GM19324 (cell line): ENCODE data around the gene COL27A1.
"Not testable (repeated sequence)": the region's sequence is repeated elsewhere in the genome, so short reads cannot be mapped to it uniquely, and the experiment has no call there.

Experiments used
- ATAC-seq: cut with Tn5 transposase; IDR thresholded peaks from one replicate; pipeline ENCODE4 v1.9.1; 2021; ENCODE audit warnings: mild to moderate bottlenecking, moderate library complexity; ENCODE audit not compliant: unreplicated experiment, low FRiP score

COL27A1 gene

DNA sequence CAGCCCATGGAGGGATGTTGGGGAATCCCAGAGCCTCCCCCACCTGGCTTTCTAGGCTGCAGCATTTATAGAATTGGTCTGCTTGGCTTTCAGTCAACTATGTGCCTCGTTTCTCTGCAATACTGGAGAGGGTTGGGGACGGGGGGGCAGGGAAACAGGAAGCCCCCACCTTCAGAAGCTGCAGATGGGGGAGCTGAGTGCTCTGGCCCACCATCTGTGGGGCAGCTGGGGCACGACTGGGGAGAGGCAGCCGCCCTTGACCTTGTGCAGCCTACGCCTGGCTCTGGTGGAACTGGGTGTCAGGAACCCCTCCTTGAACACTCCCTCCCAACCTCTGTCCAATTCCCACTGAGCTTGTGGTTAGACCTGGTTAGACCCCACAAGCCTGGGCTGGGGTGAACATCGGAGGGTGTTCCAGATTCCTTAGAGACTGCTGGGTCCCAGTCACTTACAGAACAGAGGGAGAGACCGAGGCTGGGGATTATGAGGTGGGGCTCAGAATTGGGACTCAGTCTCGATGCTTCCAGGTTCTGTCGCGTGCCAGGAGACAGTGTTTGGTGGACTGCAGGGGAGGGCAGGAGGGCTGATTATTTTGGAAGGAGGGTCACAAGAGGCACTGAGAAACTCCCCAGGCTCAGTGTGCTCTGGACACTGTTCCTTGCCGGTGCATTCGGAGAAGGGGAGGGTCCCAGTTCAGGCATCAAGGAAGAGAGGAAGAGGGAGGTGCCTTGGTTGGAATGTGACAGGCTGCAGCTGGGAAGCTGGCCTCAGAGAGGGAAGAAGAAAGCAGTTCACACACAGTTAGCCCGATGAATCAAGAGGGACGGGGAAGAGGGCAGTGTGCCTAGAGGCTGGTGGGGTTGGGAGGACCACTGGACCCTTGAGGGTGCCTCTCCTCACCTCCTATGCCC lies 25.6 kb downstream of the COL27A1 start:
- no peak for ATAC-seq

DNA sequence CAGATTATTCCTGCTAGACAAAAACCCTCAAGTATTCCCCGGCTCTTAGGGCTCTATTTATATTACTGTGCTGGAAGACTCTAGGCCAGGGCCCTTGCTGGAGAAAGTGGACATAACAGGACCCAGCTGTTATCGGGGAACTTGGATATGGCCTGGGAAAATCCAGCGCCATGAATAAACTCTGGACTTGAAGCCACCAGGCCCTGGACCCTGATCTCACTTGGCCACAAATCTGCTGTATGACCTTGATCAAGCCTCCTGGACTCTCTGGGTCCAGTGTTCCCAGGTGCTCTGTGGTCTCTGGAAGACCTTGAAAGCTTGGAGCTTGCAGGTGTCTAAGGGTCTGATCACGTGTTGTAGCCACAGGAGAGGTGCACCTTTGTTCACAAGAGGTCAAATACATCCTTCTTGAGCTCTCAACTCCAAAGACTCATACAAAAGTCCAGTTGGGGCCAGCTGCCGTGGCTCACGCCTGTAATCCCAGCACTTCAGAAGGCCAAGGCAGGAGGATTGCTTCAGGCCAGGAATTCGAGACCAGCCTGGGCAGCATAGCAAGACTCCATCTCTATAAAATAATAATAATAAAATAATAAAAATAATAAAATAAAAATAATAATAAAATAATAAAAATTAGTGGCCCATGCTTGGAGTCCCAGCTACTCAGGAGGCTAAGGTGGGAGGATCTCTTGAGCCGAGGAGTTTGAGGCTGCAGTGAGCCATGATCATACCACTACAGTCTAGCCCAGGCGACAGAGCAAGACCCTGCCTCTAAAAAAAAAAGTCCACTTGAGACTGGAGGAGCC lies 26.5 kb downstream of the COL27A1 start:
- no peak for ATAC-seq

DNA sequence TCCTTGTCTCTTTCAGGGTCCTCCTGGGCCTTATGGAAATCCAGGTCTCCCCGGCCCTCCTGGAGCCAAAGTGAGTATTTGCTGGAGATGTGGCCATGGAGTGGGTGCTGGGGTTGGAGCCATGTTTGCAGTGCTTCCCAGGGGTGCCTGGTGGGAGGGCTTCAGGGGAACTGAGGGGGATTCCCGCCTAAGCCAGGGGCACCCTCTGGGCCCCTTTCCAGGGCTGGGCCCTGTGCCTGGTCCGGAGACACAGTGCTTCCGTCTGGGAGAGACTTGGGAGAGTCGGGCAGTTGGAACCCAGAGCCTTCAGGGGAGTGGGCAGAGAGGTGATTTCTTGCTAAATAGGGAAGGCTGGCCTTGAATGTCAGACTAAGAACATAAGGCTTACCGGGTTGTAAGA lies 27.7 kb downstream of the COL27A1 start:
- no peak for ATAC-seq

DNA sequence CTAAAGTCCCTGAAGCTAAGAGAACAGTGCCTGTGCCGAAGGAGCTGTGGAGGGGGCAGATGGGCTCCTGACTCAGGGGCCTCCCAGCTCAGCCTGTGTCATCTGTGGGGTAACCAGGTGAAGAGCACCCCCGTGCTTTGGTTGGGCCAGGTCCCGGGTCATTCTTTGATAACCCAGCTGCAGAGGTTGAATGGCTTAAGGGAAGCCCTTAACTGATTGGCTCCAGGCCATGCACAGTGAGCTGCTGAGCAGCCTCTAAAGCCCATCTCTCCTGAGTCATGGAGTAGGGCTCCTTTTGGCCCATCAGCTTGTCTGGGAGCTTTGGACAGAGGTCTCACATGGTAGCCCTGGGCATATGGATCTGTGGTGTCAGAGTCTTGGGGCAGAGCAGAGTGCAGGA lies 28.7 kb downstream of the COL27A1 start:
- no peak for ATAC-seq

DNA sequence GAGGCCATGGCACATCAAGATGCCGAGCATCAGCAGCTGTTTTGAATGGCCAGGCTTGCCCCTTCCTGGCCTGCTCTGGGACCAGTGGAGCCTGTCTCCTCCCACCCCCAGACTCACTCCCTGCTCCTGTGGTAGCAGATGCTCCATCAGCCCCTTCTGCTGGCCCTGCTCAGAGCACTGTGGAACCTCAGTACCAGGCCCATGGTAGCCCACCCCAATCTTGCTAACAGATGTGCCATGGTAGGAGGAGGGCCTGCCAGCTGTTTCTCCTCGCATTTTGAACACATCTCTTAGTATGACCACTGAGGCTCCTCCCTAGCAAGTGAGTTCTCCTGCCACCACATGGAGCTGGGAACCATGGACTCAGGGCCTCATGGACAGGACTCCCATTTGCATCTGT lies 29.5 kb downstream of the COL27A1 start:
- no peak for ATAC-seq

DNA sequence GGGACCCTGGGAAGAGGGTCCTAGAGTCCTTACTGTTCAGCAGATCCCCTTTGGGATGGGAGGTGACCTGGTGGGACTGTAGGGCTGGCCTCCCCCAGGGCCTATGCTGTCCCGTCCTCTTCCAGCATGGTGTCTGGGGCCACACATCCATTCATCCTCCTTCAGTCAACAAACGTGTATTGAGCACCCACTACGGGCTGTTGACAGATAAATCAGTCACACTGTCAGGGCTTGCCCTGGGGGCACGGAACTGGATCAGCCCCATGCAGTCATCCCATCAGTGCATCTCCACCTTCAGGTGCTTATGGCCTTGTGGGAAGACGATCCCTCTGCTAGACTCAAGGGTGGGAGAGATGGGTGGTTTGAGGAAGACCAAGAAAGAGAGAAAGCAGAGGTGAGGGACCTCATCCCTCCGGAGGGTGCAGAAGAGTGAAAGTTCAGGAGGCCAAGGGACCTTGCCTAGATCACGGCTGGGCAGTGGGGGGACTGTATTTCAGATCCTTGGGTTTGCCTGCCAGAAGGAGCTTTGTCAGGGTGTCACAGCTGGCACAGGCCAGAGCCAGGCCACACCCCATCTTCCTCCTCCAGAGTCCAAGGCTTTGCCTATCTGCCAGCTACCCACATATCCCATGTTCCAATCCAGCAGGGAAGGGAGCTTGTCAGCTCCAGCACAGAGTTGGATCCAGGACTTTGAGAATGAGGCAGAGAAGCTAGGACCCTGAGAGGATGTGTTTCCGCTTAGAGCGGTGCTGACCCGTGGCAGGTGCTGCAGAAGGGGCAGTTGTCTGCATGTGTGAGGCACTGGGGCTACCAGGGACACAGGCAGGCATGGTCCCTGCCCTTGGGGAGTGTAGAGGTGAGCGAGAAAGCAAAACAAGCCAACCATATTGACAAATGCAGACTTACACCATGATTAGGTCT lies 30.5 kb downstream of the COL27A1 start:
- ATAC-seq, result no peak

DNA sequence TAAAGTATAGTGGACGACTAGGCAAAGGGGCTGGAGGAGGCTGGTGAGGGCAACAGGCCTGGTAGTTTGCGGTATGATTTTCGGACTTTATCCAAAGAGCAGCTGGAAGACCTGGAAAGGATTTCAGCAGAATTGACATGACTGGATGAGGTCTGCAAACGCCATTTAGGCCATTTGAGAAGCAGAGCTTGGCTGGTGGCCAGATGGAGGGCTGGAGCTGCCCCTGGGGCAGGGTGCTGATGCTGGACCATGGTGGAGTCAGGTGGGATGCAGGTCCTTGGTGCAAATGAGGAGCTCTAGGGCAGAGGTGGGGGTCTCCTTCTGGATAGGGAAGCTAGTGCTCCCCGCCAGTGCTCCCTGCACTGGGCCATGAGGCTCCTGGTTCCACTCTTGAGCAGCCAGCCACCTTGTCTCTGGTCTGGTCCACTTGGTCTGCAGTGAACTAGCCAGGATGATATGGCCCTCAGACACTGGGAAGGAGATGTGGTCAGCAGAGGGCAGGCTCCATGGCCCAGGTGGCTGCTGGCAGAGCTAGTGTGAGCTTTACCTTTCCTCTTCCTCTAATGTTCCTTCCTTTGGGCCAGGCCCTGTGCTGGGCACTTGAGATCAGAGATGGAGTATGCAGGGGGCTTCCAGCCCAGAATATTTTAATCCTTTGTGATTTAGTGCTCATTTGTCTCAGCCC lies 31.4 kb downstream of the COL27A1 start:
- no peak for ATAC-seq

DNA sequence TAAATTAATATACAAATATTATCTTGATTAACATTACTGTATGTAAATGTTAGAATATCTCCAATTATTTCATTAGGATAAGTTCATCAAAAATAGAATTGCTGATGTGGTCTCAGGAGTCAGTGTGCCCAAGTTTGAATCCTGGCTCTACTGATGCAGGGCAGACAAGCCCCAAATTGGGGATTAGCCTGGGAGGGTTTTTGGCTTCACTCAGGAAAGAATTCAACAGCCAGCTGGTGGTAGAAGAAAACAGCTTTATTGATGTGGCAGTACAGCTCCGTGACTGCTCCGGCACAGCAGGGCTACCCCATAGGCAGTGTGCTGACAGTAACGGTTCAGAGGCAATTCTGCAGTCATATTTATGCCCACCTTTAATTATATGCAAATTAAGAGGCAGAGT lies 32.5 kb downstream of the COL27A1 start:
- ATAC-seq, result no peak

DNA sequence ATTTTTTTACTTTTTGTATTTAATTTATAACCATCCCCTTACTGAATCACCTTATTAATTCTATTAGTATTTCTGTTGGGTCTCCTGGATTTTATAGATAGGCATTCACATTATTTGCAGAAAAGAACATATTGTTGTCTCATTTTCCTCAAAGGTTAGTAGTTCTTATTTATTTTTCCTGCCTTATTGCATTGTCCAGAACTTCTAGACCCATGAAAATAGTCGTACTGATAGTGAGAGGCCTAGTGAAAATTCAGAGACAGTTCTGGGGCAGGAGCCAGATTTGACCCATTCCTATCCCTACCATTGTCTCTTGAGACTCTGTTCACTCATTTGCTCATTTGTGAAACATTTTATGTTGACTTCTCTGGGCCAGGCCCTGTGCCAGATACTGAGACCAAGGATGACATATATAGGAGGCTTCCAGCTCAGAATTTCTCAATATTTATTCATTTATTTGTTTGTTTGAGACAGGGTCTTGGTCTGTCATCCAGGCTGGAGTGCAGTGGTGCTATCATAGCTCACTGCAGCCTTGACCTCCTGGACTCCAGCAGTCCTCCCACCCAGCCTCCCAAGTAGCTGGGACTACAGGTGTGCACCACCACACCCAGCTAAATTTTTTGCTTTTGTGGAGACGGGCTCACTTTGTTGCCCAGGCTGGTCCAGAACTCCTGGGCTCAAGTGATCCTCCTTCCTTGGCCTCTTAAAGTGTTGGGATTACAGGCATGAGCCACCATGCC lies 34.7 kb downstream of the COL27A1 start:
- ATAC-seq, result no peak

DNA sequence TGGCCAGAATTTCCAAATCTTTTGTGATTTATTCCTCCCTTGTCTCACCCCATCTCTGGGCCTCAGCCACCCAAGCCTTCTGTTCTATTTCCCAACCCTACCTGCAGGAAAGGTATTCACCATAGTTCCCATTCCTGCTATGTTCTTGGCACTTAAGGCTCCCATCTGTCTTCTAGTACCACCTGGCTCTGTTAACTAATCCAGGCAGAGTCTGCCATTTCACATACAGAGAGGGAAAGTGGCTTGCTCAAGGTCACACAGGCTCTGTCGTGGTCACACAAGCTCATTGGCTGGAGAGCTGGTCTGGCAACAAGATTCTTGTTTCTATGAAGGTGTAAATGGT lies 35.2 kb downstream of the COL27A1 start:
- no peak for ATAC-seq

DNA sequence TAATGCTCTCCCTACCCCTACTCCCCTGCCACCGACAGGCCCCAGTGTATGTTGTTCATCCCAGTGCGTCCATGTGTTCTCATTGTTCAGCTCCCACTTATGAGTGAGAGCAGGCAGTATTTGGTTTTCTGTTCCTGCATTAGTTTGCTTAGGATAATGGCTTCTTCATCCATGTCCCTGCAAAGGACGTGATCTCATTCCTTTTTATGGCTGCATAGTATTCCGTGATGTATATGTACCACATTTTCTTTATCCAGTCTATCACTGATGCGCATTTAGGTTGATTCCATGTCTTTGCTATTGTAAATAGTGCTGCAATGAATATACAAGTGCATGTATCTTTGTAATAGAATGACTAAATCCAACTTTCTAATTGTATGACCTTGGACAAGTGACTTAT lies 36.1 kb downstream of the COL27A1 start:
- not testable (repeated sequence) for ATAC-seq

DNA sequence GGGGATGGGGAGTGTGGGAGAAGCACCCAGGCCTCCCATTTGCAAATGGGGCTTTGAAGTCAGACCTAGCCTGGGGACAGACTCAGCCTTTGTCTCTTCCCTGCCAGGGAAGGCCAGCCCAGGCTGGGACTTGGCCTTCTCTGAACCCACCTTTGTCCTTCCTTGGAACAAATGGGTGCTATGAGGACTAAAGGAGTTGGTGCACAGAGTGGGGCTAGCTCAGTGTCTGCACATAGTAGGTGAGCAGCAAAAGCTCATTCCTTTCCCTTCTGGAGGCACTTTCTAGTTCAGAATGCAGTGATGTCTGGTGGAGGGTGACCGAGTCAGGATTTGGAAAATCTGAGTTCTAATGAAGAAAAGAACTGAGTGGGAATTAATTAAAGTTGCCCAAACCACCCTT lies 37.2 kb downstream of the COL27A1 start:
- no peak for ATAC-seq

DNA sequence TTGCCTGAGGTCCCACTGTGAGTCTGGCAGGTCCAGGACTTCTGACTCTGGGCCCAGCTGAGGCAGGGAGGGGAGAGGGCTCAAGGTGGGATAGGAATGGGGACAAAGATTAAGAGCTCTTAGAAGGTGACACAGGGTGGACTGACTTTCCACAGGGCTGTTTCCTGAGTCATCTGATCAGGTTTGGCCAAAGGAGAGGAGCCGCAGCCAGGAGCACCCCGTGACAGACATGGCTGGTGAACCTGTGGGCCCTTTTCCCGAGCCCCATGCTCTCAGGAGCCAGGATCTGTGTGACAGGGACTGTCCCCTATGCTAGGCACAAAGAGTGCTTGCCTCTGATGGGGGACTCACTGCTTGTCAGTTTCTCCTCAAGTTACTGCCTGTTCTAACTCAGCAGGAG lies 37.8 kb downstream of the COL27A1 start:
- no peak for ATAC-seq

DNA sequence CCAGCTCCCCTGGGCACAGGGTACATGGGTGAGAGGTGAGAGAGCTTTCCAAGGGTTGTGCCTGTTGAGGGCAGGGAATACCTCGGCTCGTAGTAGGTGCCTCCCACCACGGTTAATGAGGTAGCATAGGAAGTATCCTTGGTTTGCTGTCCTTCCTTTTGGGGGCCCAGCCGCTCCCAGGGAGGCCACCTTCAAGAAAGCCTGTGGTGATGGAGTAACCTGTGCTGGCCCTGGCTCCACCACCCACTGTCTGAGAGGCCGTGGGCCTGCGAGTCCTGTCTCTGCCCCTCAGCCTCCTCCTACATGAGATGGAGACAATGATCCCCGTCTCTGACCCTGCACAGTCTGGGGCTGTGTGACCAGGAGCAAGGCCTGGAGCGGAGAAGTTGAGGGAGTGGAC lies 40.8 kb downstream of the COL27A1 start:
- ATAC-seq, result no peak

DNA sequence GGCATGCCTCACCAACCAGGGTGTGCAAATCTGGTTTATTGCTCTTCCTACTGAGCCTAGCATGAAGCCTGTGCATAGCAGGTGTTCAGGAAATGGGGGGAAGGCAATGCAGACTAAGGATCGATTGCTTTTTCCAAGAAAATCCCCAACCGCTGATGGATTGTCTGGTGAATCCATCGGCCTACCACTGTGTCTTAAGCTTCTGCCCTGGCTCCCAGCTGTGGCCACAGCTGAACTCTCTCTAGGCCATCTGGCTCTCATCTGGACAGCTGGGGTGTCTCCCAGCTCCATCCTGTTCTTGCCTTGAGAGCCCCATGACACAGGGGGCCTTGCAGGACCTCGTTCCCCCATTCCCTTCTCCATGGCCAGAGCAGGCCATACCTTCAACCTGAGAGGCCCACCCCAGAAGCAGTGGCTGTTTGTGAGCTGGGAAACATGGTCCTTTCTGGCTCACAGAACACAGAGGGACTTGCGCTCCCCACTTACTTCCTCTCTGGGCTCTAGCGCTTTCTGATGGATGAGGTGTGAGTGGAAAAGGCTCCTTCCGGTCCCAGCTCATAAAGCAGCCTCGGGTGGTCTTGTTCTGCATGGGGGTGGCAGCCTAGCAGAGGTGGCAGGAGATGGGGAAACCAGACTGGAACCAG lies 41.8 kb downstream of the COL27A1 start:
- no peak for ATAC-seq

DNA sequence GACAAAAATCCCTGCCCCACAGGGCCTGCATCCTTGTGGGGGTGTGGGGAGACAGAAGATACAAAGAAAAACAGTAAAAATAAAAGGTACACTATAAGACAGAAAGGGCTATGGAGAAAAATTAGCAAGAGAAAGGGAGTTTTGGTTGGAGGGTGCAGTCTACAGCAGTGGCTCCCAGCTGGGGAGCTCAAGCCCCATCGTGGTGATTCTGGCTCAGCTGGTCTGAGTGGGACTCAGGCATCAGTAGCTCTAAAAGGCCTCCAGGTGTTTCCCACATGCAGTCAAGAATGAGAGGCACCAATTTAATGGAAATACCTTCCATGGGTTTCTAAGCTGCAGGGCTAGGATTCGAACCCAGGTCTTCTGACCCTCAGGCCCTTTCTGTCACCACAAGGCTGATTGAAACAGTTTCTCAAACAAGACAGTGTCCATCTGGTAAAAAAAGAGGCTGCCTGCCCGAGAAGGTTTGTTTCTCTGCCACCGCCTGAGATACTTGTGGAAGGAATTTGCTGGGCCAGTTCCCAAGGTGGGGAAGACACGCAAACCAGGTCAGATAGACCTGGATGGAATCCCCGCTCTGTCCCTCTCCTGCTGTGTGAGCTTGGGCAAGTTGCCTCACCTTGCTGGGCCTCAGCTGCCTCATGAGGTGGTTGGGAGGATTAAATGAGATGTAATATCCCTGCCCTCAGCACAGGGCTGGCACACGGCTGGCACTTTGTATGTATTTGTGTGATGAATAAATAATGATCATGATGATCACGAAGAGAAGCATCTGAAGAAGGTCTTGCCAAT lies 43.1 kb downstream of the COL27A1 start:
- ATAC-seq, result no peak

DNA sequence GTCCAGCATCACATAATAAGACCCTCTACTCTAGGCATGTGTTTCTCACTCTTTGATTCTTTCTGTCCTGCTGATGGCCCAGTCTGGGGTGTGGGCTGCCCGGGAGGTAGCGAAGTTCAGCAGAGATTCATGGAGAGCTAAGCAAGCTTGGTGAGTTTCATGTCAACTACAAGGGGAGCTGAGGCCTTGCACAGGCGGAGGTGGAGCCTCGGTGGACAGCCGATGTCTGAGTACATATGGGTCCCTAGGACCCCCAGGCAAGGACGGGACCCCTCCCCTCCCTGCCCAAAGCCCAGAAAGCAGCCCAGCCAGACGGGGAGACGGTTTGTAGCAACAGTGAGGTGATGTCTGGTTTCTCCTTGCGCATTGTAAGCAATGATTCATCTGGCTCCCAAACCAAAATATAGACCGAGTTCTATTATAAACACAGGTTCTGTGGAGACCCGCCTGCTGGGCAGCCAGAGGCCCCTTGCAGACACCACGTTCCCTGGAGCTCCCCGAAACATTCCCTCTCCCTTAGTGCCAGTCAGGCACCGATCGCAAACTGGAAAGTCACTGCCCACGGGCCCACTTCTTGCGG lies 45.5 kb downstream of the COL27A1 start:
- ATAC-seq, result no peak

DNA sequence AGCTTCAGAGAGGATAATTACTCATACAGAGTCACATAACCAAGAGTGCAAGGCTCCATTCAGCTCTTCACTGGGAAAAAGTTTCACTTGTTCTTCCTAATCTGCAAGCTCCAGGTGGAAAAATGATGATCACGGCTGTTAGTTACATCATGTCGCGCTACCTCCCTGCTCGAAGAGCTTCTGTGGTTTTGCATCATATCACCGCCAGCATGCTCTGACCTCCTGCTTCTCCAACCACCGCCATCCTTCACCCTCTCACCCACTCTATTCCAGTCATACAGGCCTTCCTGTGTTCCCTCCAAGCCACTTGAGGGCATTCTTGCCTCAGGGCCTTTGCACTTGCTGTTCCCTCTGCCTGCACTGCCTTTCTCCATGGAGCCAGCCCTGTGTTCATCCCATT lies 47.1 kb downstream of the COL27A1 start:
- ATAC-seq, result no peak
